ENCODE data around the gene MXD3.
"Not testable (repeated sequence)": the region's sequence is repeated elsewhere in the genome, so short reads cannot be mapped to it uniquely, and the experiment has no call there.

Gene MXD3

GRCh38 chr5:177260961-177261360, 50.7 kb downstream of the MXD3 start:
- DNase-seq, result no peak

GRCh38 chr5:177258711-177259110, 53.0 kb downstream of the MXD3 start:
- DNase-seq, result not testable (repeated sequence)
